GM06990 (cell line): ENCODE data around the gene LMX1A.

Source experiments
- DNase-seq: peaks from one replicate; pipeline ENCODE4 v3.0.0-alpha.2; 2011; ENCODE audit not compliant: insufficient read length; ENCODE audit errors: extremely low read depth
- H3K27me3 ChIP-seq: replicated peaks from 2 replicates; pipeline ENCODE4 v1.6.0; 2011; ENCODE audit warnings: low read length; ENCODE audit not compliant: control insufficient read depth, insufficient read depth
- H3K36me3 ChIP-seq: 2 replicates; pipeline ENCODE4 v1.5.1; 2011; ENCODE audit warnings: low read length; ENCODE audit not compliant: control insufficient read depth, insufficient read depth
- H3K4me3 ChIP-seq: replicated peaks from 2 replicates; pipeline ENCODE4 v1.5.1; 2011; ENCODE audit warnings: low read depth, mild to moderate bottlenecking, control low read depth, low read length
- TF ChIP-seq, protein P1 (sequence below): IDR thresholded peaks from 2 replicates; pipeline ENCODE4 v1.5.1; 2011; ENCODE audit warnings: low read length, control low read depth, mild to moderate bottlenecking, inconsistent platforms; ENCODE audit not compliant: insufficient read depth, poor library complexity, severe bottlenecking

Gene LMX1A

DNA sequence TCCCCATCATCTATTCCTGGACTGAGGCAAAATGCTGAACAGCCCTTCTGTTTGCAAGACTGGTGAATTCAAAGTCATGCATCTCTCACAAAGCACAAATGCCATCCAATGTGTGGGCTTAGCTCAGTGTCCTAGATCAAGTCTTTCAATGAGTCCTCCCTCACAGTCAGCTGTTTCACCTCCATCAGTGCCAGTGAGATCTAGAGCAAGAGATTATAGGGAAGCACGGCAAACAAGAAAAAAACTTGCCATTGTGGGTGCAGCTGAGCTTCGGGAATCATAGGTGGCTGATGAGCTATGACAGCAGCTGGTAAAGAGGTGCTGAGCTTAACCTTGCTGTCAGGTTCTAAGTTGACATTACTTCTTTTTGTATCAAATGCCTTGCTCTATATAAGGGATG, 130.2 kb downstream of the LMX1A start:
- no peaks in the 10 kb centered on the region for H3K36me3 ChIP-seq
- H3K27me3 ChIP-seq: no peaks in the 10 kb centered on the region; the same call in 1 of the 2 replicates
- H3K4me3 ChIP-seq: no peak overlapping the region
- DNase-seq: no peak
- TF ChIP-seq, protein P1, sequence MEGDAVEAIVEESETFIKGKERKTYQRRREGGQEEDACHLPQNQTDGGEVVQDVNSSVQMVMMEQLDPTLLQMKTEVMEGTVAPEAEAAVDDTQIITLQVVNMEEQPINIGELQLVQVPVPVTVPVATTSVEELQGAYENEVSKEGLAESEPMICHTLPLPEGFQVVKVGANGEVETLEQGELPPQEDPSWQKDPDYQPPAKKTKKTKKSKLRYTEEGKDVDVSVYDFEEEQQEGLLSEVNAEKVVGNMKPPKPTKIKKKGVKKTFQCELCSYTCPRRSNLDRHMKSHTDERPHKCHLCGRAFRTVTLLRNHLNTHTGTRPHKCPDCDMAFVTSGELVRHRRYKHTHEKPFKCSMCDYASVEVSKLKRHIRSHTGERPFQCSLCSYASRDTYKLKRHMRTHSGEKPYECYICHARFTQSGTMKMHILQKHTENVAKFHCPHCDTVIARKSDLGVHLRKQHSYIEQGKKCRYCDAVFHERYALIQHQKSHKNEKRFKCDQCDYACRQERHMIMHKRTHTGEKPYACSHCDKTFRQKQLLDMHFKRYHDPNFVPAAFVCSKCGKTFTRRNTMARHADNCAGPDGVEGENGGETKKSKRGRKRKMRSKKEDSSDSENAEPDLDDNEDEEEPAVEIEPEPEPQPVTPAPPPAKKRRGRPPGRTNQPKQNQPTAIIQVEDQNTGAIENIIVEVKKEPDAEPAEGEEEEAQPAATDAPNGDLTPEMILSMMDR: no peak

DNA sequence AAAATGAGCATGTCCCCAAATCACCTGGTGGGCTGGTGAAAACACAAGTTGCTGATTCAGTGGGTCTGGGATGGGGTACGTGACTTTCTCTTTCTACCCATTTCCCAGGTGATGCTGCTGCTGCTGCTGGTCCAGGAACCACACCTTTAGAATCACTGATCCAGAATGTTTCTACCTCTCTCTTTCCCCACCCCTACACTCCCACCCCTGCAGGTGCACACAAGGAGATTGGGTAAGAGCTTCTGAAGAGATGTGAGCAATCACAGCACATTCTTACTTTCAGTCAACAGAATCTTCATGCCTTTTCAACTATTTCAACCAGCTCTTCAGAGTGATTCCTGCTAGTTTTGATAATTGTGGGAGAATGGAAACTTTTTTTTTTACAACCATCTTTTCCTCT, 130.9 kb downstream of the LMX1A start:
- Histone ChIP-seq H3K4me3 (no peak overlapping the region), H3K36me3 (no peaks in the 10 kb centered on the region), H3K27me3 (no peaks in the 10 kb centered on the region; the same call in 1 of the 2 replicates)
- DNase-seq: no peak
- TF ChIP-seq, protein P1: no peak

DNA sequence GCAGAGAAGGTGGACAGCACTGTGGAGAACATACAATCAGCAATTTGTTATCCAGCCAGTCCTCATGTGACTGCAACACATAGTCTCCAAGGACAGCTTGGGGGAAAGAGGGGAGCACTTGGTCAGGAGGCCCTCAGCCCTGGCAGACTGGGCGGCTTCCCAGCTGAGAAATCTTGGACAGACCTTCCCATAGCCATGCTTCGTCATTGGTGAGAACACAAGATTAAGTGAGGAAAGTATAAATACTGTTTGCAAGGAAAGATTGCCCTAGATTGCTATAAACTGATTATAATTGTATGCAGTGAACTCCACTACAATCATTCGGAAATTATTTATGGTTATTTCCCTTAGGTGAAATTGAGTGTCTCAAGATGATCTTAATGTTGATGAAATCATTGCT, 131.5 kb downstream of the LMX1A start:
- Histone ChIP-seq H3K27me3 (no peaks in the 10 kb centered on the region; the same call in 1 of the 2 replicates), H3K36me3 (no peaks in the 10 kb centered on the region)
- TF ChIP-seq, protein P1: no peak

DNA sequence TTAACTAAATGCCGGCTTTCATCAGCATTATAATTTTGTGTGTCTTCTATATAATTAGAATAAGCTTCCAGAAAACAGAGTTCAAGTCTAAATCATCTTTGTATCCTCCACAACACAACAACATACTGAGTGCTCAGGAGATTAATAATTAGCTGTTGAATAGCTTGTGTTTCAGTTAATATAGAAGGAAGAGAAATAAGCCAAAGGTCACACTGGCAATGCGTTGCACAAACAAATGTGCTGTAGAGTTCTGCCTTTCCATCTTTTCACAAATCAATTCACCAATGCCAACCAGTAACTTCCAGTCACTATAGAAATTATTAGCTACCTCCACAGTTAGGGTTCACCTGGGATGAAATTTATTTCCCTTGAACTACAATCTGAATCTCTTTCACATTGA, 132.0 kb downstream of the LMX1A start:
- no peaks in the 10 kb centered on the region for H3K36me3 ChIP-seq
- TF ChIP-seq, protein P1: no peak
- DNase-seq: no peak
- H3K4me3 ChIP-seq: no peak overlapping the region
- no peaks in the 10 kb centered on the region; the same call in 1 of the 2 replicates for H3K27me3 ChIP-seq

More for the DNA sequence above, 131.5 kb downstream of the LMX1A start:
- no peak for DNase-seq
- no peak overlapping the region for H3K4me3 ChIP-seq

DNA sequence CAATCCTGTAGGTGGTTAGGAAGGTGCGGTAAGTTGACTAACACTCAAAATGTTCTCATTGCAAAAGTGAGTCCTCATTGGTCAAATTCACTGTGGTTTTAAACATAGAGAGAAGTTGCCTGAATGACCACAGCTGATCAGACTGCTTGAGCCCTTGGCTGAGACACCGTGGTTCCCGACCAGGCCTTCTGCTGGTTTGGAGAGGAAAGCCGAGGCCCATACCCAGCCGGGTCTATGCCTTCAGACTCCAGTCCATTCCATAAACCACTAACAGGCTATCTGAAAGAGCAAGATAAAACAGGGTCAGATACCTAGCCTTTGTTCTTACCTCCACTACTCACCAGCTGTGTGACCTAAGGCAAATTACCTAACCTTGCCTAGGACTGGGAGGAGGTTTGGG, 133.9 kb downstream of the LMX1A start:
- no peaks in the 10 kb centered on the region; the same call in 1 of the 2 replicates for H3K27me3 ChIP-seq
- TF ChIP-seq, protein P1: no peak
- H3K4me3 ChIP-seq: no peak overlapping the region
- no peaks in the 10 kb centered on the region for H3K36me3 ChIP-seq
- no peak for DNase-seq

DNA sequence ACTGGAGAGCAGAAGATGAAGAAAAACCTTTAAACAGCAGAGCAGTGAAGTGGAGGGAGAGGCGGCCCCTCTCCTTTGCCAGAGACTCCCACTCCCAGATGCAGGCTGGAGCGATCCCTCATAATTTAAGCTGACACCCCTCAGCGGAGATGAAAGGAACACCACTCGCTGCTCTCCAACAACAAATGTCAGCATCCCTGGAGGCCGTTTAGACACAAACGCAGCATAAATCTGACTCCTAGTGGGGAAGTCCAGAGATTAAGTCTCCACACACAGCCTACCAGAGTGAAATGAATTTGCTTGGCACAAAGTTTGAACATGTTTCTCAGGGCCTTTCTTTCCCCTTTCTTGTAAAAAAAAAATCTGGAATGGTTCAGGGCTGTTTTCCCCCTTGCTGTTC, 137.8 kb downstream of the LMX1A start:
- H3K36me3 ChIP-seq: no peaks in the 10 kb centered on the region
- no peak for DNase-seq
- TF ChIP-seq, protein P1: no peak
- no peak overlapping the region for H3K4me3 ChIP-seq
- no peaks in the 10 kb centered on the region; the same call in 1 of the 2 replicates for H3K27me3 ChIP-seq
